Stimulated activated CD4-positive, alpha-beta T cell treated with anti-CD3 and anti-CD28 coated beads, Interleukin-15, amount 100 ng/mL, for 1 hour (primary cell): Measurements from ENCODE around the gene ADCY2.

Experiments used
- DNase-seq, 2 donors: peaks; one replicate each; pipeline ENCODE4 v3.0.0-alpha.2; 2020; ENCODE audit warnings: low read depth in 1 of 2, low spot score in 1 of 2

ADCY2 gene

GRCh38 chr5:7501061-7501460 lies 105.1 kb downstream of the ADCY2 start:
- DNase-seq = no peak

GRCh38 chr5:7503564-7503963 lies 107.6 kb downstream of the ADCY2 start:
- DNase-seq = no peak

- no peak for DNase-seq
Measured at GRCh38 chr5:7515284-7515914, 119.5 kb downstream of the ADCY2 start.

- no peak for DNase-seq
Measured at GRCh38 chr5:7516253-7516652, 120.3 kb downstream of the ADCY2 start.

- no peak for DNase-seq
Measured at GRCh38 chr5:7517006-7517405, 121.1 kb downstream of the ADCY2 start.

- DNase-seq = no peak
Measured at GRCh38 chr5:7518947-7519560, 123.1 kb downstream of the ADCY2 start.

- DNase-seq = no peak
Measured at GRCh38 chr5:7519564-7519963, 123.6 kb downstream of the ADCY2 start.

- no peak for DNase-seq
Measured at GRCh38 chr5:7529880-7530279, 133.9 kb downstream of the ADCY2 start.

GRCh38 chr5:7533941-7534340 lies 138.0 kb downstream of the ADCY2 start:
- no peak for DNase-seq

GRCh38 chr5:7534505-7534904 lies 138.6 kb downstream of the ADCY2 start:
- DNase-seq = no peak

- DNase-seq = no peak
Measured at GRCh38 chr5:7537573-7537972, 141.6 kb downstream of the ADCY2 start.

- DNase-seq = no peak
Measured at GRCh38 chr5:7539571-7539970, 143.6 kb downstream of the ADCY2 start.

- DNase-seq = no peak
Measured at GRCh38 chr5:7540736-7541485, 145.0 kb downstream of the ADCY2 start.

- no peak for DNase-seq
Measured at GRCh38 chr5:7541898-7542297, 146.0 kb downstream of the ADCY2 start.

GRCh38 chr5:7546555-7546954 lies 150.6 kb downstream of the ADCY2 start:
- no peak for DNase-seq

- DNase-seq = no peak
Measured at GRCh38 chr5:7548596-7548995, 152.7 kb downstream of the ADCY2 start.

GRCh38 chr5:7565559-7565958 lies 169.6 kb downstream of the ADCY2 start:
- DNase-seq = no peak

GRCh38 chr5:7576023-7576715 lies 180.2 kb downstream of the ADCY2 start:
- no peak for DNase-seq

GRCh38 chr5:7577381-7577780 lies 181.4 kb downstream of the ADCY2 start:
- no peak for DNase-seq

- no peak for DNase-seq
Measured at GRCh38 chr5:7578071-7578470, 182.1 kb downstream of the ADCY2 start.

- no peak for DNase-seq
Measured at GRCh38 chr5:7584749-7585148, 188.8 kb downstream of the ADCY2 start.

- no peak for DNase-seq
Measured at GRCh38 chr5:7585807-7586206, 189.9 kb downstream of the ADCY2 start.
